CD8-positive, alpha-beta memory T cell (primary cell): ENCODE data around the gene RNU6-9. TPM values are rescaled to one million over a fixed set of nuclear protein-coding genes. Genes with fewer than 3 reads are reported as not detected.

ENCODE experiments used
- CTCF ChIA-PET: fragments of 350-600 bp; sonication (Branson Sonifier 250); formaldehyde crosslinking; loops from one replicate; lab custom pipeline; 2021; ENCODE audit warnings: antibody characterized with exemption; lab: Charles Lee
- POLR2A ChIA-PET: fragments of 350-600 bp; sonication (Branson Sonifier 250); formaldehyde crosslinking; loops from one replicate; lab custom pipeline; 2021; ENCODE audit warnings: antibody characterized with exemption; lab: Charles Lee
- DNase-seq, 5 donors: peaks; one replicate each; pipeline versions ENCODE4 v3.0.0 to v3.0.0-alpha.2; 2020 to 2022; ENCODE audit warnings: mixed read lengths in 1 of 5
- H3K27ac ChIP-seq: one replicate; pipeline ENCODE4 v1.7.0; 2013; ENCODE audit warnings: low read depth, mild to moderate bottlenecking, low read length, moderate library complexity
- H3K27me3 ChIP-seq: 2 replicates; pipeline ENCODE4 v1.7.0; 2013; ENCODE audit warnings: low read length, mild to moderate bottlenecking; ENCODE audit not compliant: insufficient read depth, poor library complexity, severe bottlenecking
- H3K36me3 ChIP-seq: 2 replicates; pipeline ENCODE4 v1.7.0; 2013; ENCODE audit warnings: mild to moderate bottlenecking, low read length, moderate library complexity; ENCODE audit not compliant: insufficient read depth
- H3K4me1 ChIP-seq: 2 replicates; pipeline ENCODE4 v1.7.0; 2013; ENCODE audit warnings: mild to moderate bottlenecking, low read length, moderate library complexity; ENCODE audit not compliant: insufficient read depth
- H3K4me3 ChIP-seq: 2 replicates; pipeline ENCODE4 v1.7.0; 2013; ENCODE audit warnings: mild to moderate bottlenecking, low read length
- H3K9me3 ChIP-seq: 2 replicates; pipeline ENCODE4 v1.7.0; 2013; ENCODE audit warnings: mild to moderate bottlenecking, low read length
- H3K27ac Mint-ChIP-seq, 8 donors: one replicate each; pipeline ENCODE4 v1.8.0; 2020 to 2021; ENCODE audit warnings: mixed read lengths in 8 of 8, mild to moderate bottlenecking in 6 of 8, inconsistent platforms in 3 of 8, moderate library complexity in 3 of 8
- H3K27me3 Mint-ChIP-seq, 2 donors: one replicate each; pipeline ENCODE4 v1.8.0; 2020 to 2021; ENCODE audit warnings: mixed read lengths in 2 of 2, mild to moderate bottlenecking in 1 of 2, moderate library complexity in 1 of 2
- H3K36me3 Mint-ChIP-seq, 3 donors: one replicate each; pipeline ENCODE4 v1.8.0; 2020 to 2021; ENCODE audit warnings: mixed read lengths in 3 of 3, inconsistent platforms in 1 of 3, mild to moderate bottlenecking in 1 of 3
- H3K4me1 Mint-ChIP-seq, 3 donors: one replicate each; pipeline ENCODE4 v1.8.0; 2020 to 2021; ENCODE audit warnings: mixed read lengths in 3 of 3, inconsistent platforms in 1 of 3, mild to moderate bottlenecking in 1 of 3
- H3K4me3 Mint-ChIP-seq, 7 donors: one replicate each; pipeline ENCODE4 v1.8.0; 2020 to 2021; ENCODE audit warnings: mixed read lengths in 7 of 7, mild to moderate bottlenecking in 6 of 7, moderate library complexity in 4 of 7, inconsistent platforms in 2 of 7
- H3K9me3 Mint-ChIP-seq, 5 donors: one replicate each; pipeline ENCODE4 v1.8.0; 2020 to 2022; ENCODE audit warnings: mixed read lengths in 5 of 5, mild to moderate bottlenecking in 3 of 5, moderate library complexity in 2 of 5, inconsistent platforms in 1 of 5
- polyA plus RNA-seq: library from polyadenylated mRNA; unstranded; fragments of 300-500 nt; fragmentation: Illumina TruSeq; gene quantifications from one replicate; pipeline ENCODE4 v1.2.3, GENCODE V29; 2021
- total RNA-seq, 2 experiments: library from RNA; stranded (reverse); gene quantifications; one replicate each; pipeline ENCODE4 v1.2.3, GENCODE V29; 2021

Gene RNU6-9
- total and polyA plus RNA-seq, 3 experiments from 2014 or later: not detected

DNA sequence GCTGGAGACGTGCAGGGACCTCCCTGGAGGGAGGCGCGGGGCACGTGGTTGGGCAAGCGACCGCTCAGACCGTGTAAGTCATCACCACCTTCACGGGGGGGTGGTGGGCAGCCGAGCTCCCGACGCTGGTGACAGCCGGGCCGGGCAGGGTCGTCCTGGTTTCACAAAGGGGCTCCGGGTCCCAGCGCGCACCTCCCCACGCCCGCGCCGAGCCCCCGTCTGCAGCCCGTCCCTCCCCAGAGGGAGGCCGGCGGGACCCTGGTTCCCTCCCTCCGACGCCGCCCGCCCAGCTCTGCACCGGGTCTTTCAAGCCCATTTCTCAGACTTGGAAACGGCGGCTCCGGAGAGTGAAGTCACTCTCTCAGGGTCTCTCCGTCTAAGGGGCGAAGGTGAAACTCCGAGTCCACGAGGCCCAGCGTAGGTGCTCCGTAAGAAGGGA lies 31.8 kb downstream of the RNU6-9 start:
- Mint-ChIP-seq H3K4me1 (peaks cover 4 to 32% (median 17%) of the 10 kb centered on the region in 3 donors), H3K27me3 (no peaks in the 10 kb centered on the region), H3K9me3 (no peaks in the 10 kb centered on the region), H3K27ac (peak overlapping the region in 7 of 8 donors; percentile 21 to 80 (median 76)), H3K4me3 (peak overlapping the region; percentile 76 to 92 (median 77)), H3K36me3 (peaks cover 0 to 4% (median 0%) of the 10 kb centered on the region in 3 donors)
- peak in 1 of 5 donors; percentile 71 for DNase-seq
- no peaks in the 10 kb centered on the region for H3K9me3 ChIP-seq
- peak overlapping the region; percentile 74 for H3K27ac ChIP-seq
- POLR2A ChIA-PET: interaction anchor here (1.0 kb wide), 1 partner anchor 64 kb away, joined by 4 read pairs; no protein-coding TSS in a partner anchor
- peaks cover 21% of the 10 kb centered on the region for H3K4me1 ChIP-seq
- H3K27me3 ChIP-seq: no peaks in the 10 kb centered on the region
- CTCF ChIA-PET: interaction anchor here (0.6 to 9.6 kb wide), 6 partner anchors 58 to 155 kb away, joined by 3 to 116 read pairs (median 16); partner anchors contain the start of gene WDR18
- H3K36me3 ChIP-seq: no peaks in the 10 kb centered on the region
- peak overlapping the region; percentile 84 for H3K4me3 ChIP-seq

GRCh38 chr19:925526-926322 lies 32.4 kb downstream of the RNU6-9 start, which contains the start of gene ARID3A:
Gene ARID3A (plus strand): TSS chr19:926035. CDS start chr19:929529, 3,494 bp downstream.
- H3K4me3 ChIP-seq: peak within 1 kb of the TSS; percentile 84

DNA sequence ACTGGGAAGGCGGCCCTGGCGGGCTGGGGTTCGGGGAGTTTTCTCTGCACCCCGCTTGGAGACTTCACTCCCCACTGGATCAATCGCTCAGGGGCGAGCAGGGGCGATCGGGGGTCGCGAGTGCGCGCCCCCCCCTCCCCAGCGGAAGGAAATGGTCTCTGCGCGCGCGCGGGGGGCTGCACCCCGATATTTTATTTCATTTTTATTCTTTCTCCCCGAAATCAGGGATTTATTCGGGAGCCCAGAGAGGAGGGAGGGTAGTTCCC lies 33.0 kb downstream of the RNU6-9 start:
- Histone ChIP-seq H3K9me3 (no peaks in the 10 kb centered on the region), H3K27me3 (no peaks in the 10 kb centered on the region), H3K4me1 (peaks cover 13% of the 10 kb centered on the region), H3K4me3 (peak overlapping the region; percentile 47), H3K27ac (peak overlapping the region; percentile 70), H3K36me3 (no peaks in the 10 kb centered on the region)
- no peaks in the 10 kb centered on the region for H3K27me3 Mint-ChIP-seq
- no peaks in the 10 kb centered on the region for H3K9me3 Mint-ChIP-seq
- CTCF ChIA-PET: interaction anchor here (1.0 kb wide), 1 partner anchor 132 kb away, joined by 3 read pairs; no protein-coding TSS in a partner anchor
- POLR2A ChIA-PET: interaction anchor here (0.6 kb wide), 1 partner anchor 99 kb away, joined by 4 read pairs; no protein-coding TSS in a partner anchor
- peaks cover 4 to 29% (median 12%) of the 10 kb centered on the region in 3 donors for H3K4me1 Mint-ChIP-seq
- peak overlapping the region in 1 of 8 donors; percentile 24 for H3K27ac Mint-ChIP-seq
- peak overlapping the region; percentile 62 to 91 (median 73) for H3K4me3 Mint-ChIP-seq
- peaks cover 0 to 3% (median 0%) of the 10 kb centered on the region in 3 donors for H3K36me3 Mint-ChIP-seq
- no peak for DNase-seq

More at GRCh38 chr19:925526-926322, 32.4 kb downstream of the RNU6-9 start, which contains the start of gene ARID3A:
- H3K9me3 ChIP-seq: no peaks in the 10 kb centered on the region
- Mint-ChIP-seq H3K4me1 (peaks cover 4 to 30% (median 15%) of the 10 kb centered on the region in 3 donors), H3K27me3 (no peaks in the 10 kb centered on the region), H3K4me3 (peak within 1 kb of the TSS; percentile 76 to 92 (median 83)), H3K36me3 (peaks cover 0 to 3% (median 0%) of the 10 kb centered on the region in 3 donors), H3K27ac (peak within 1 kb of the TSS in 7 of 8 donors; percentile 21 to 91 (median 76)), H3K9me3 (no peaks in the 10 kb centered on the region)
- H3K27me3 ChIP-seq: no peaks in the 10 kb centered on the region
- POLR2A ChIA-PET: no interaction called here
- no peaks in the 10 kb centered on the region for H3K36me3 ChIP-seq
- DNase-seq: peak; percentile 60 to 82 (median 74)
- peaks cover 18% of the 10 kb centered on the region for H3K4me1 ChIP-seq
- CTCF ChIA-PET: interaction anchor here (7.0 kb wide), 1 partner anchor 58 kb away, joined by 116 read pairs; the partner anchor contains the start of gene WDR18
- peak within 1 kb of the TSS; percentile 74 for H3K27ac ChIP-seq

- Mint-ChIP-seq H3K36me3 (peaks cover 0 to 3% (median 0%) of the 10 kb centered on the region in 3 donors), H3K27ac (peak overlapping the region in 1 of 8 donors; percentile 91), H3K27me3 (no peaks in the 10 kb centered on the region), H3K4me3 (peak overlapping the region; percentile 73 to 91 (median 81)), H3K9me3 (no peaks in the 10 kb centered on the region), H3K4me1 (peaks cover 3 to 25% (median 8%) of the 10 kb centered on the region in 3 donors)
- ChIA-PET POLR2A (interaction anchor here (0.6 kb wide), 1 partner anchor 99 kb away, joined by 4 read pairs; no protein-coding TSS in a partner anchor), CTCF (interaction anchor here (1.0 kb wide), 1 partner anchor 131 kb away, joined by 3 read pairs; no protein-coding TSS in a partner anchor)
- no peaks in the 10 kb centered on the region for H3K9me3 ChIP-seq
- peak overlapping the region; percentile 47 for H3K4me3 ChIP-seq
- peaks cover 11% of the 10 kb centered on the region for H3K4me1 ChIP-seq
- no peak for DNase-seq
- H3K36me3 ChIP-seq: no peaks in the 10 kb centered on the region
- H3K27ac ChIP-seq: peak overlapping the region; percentile 70
- H3K27me3 ChIP-seq: no peaks in the 10 kb centered on the region
Observed at GRCh38 chr19:926589-927350, 33.5 kb downstream of the RNU6-9 start.

- no peak overlapping the region for H3K4me3 ChIP-seq
- CTCF ChIA-PET: interaction anchor here (1.0 to 1.1 kb wide), 2 partner anchors 56 to 131 kb away, joined by 3 read pairs; no protein-coding TSS in a partner anchor
- H3K36me3 ChIP-seq: no peaks in the 10 kb centered on the region
Observed at GRCh38 chr19:927351-927779, 34.1 kb downstream of the RNU6-9 start.

GRCh38 chr19:927780-928401 lies 34.6 kb downstream of the RNU6-9 start:
- no peaks in the 10 kb centered on the region for H3K27me3 ChIP-seq
- no peaks in the 10 kb centered on the region for H3K9me3 ChIP-seq
- Mint-ChIP-seq H3K4me1 (peaks cover 8 to 31% (median 11%) of the 10 kb centered on the region in 3 donors), H3K27ac (no peak overlapping the region), H3K36me3 (peaks cover 0 to 3% (median 0%) of the 10 kb centered on the region in 3 donors), H3K9me3 (no peaks in the 10 kb centered on the region), H3K4me3 (peak overlapping the region in 6 of 7 donors; percentile 11 to 84 (median 40)), H3K27me3 (no peaks in the 10 kb centered on the region)
- H3K27ac ChIP-seq: peak overlapping the region; percentile 70
- H3K36me3 ChIP-seq: no peaks in the 10 kb centered on the region
- ChIA-PET CTCF (interaction anchor here (1.1 kb wide), 1 partner anchor 56 kb away, joined by 3 read pairs; no protein-coding TSS in a partner anchor), POLR2A (no interaction called here)
- H3K4me3 ChIP-seq: no peak overlapping the region
- no peak for DNase-seq
- peaks cover 21% of the 10 kb centered on the region for H3K4me1 ChIP-seq

More at GRCh38 chr19:927351-927779, 34.1 kb downstream of the RNU6-9 start:
- Histone ChIP-seq H3K27ac (peak overlapping the region; percentile 70), H3K9me3 (no peaks in the 10 kb centered on the region), H3K4me1 (peaks cover 16% of the 10 kb centered on the region), H3K27me3 (no peaks in the 10 kb centered on the region)
- Mint-ChIP-seq H3K4me1 (peaks cover 4 to 27% (median 8%) of the 10 kb centered on the region in 3 donors), H3K27ac (no peak overlapping the region), H3K27me3 (no peaks in the 10 kb centered on the region), H3K9me3 (no peaks in the 10 kb centered on the region), H3K4me3 (peak overlapping the region in 6 of 7 donors; percentile 11 to 84 (median 47)), H3K36me3 (peaks cover 0 to 3% (median 0%) of the 10 kb centered on the region in 3 donors)
- POLR2A ChIA-PET: no interaction called here
- DNase-seq: no peak
